ENCODE measurements around the gene IMPA2. TPM values are rescaled to one million over a fixed set of nuclear protein-coding genes. Genes with fewer than 3 reads are reported as not detected.

The IMPA2 gene
- total and polyA plus RNA-seq, 2 of the 13 experiments (the other 11 are each of a cell fraction or from before 2014, with no cell fraction given): 37.8 to 71.8 TPM

- FAIRE-seq: no peak
- no TSS peak for BruUV-seq (replicated peaks)
- 68% methylated on average over 3 of the region's 3 CpGs for WGBS (ENCODE audit: low lambda C conversion rate)
- POLR2A ChIA-PET: no interaction called here
- TF ChIP-seq SSRP1 (CRISPR knock-in tag; IDR thresholded peaks at IDR 0.05): no peak
- TF ChIP-seq AKAP8 (CRISPR knock-in tag; IDR thresholded peaks at IDR 0.05): no peak
- no peak overlapping the region for H3K4me2 ChIP-seq (ENCODE audit: low read depth, low read length)
- no peak overlapping the region for H3K9ac ChIP-seq (ENCODE audit: insufficient read depth, low read depth, low read length)
- CTCF ChIA-PET (ENCODE audit: low intra/inter-chr PET ratio, low total read pairs): no interaction called here
- no peak overlapping the region for H3K27ac ChIP-seq (ENCODE audit: extremely low read length, insufficient read depth, low read length)
- DNase-seq (ENCODE audit: low spot score): no peak
- no peaks in the 10 kb centered on the region for H3K79me2 ChIP-seq (ENCODE audit: insufficient read depth, low read length)
- H2AFZ ChIP-seq (ENCODE audit: low read length): no peak overlapping the region
- ATAC-seq: no peak
- in situ Hi-C loops (cut with HindIII; ENCODE audit: extremely low pct_ligation_motif_present, low pct_unique_long_range_greater_than_20kb) (no loop called here), intact Hi-C loops (cut with micrococcal nuclease; ENCODE audit: unreplicated experiment) (no loop called here)
- H3K9me3 ChIP-seq (ENCODE audit: low read length): no peaks in the 10 kb centered on the region
- H3K4me1 ChIP-seq (ENCODE audit: insufficient read depth, low read length): peaks cover 28% of the 10 kb centered on the region
- no peaks in the 10 kb centered on the region; a peak in 1 of 5 replicates for H3K27me3 ChIP-seq (ENCODE audit: control insufficient read depth in 1 of 2, insufficient read depth in 2 of 2, low read length in 2 of 2)
- H4K20me1 ChIP-seq (ENCODE audit: insufficient read depth, low read length): no peaks in the 10 kb centered on the region; the same call in 1 of the 2 replicates
- no peak overlapping the region for H3K4me3 ChIP-seq (replicated peaks in 1 of 3; ENCODE audit: insufficient read depth in 1 of 3, low read depth in 2 of 3, low read length in 3 of 3)
- H3K36me3 ChIP-seq (replicated peaks in 1 of 2; ENCODE audit: control insufficient read depth in 1 of 2, insufficient read depth in 2 of 2, low read length in 2 of 2): peaks cover 6 to 22% of the 10 kb centered on the region in 2 experiments; a peak in 4 of 5 replicates
These were observed 42.1 kb downstream of the IMPA2 start for GRCh38 chr18:12023375-12023774.

- CTCF ChIA-PET (ENCODE audit: low intra/inter-chr PET ratio, low total read pairs): no interaction called here
- Histone ChIP-seq H3K9ac (ENCODE audit: insufficient read depth, low read depth, low read length) (no peak overlapping the region), H3K27me3 (ENCODE audit: control insufficient read depth in 1 of 2, insufficient read depth in 2 of 2, low read length in 2 of 2) (no peaks in the 10 kb centered on the region; a peak in 1 of 5 replicates), H3K4me3 (replicated peaks in 1 of 3; ENCODE audit: insufficient read depth in 1 of 3, low read depth in 2 of 3, low read length in 3 of 3) (no peak overlapping the region), H2AFZ (ENCODE audit: low read length) (no peak overlapping the region), H4K20me1 (ENCODE audit: insufficient read depth, low read length) (no peaks in the 10 kb centered on the region; the same call in 1 of the 2 replicates), H3K36me3 (replicated peaks in 1 of 2; ENCODE audit: control insufficient read depth in 1 of 2, insufficient read depth in 2 of 2, low read length in 2 of 2) (peaks cover 6 to 37% of the 10 kb centered on the region in 2 experiments; a peak in 3 of 5 replicates), H3K27ac (ENCODE audit: extremely low read length, insufficient read depth, low read length) (no peak overlapping the region), H3K4me1 (ENCODE audit: insufficient read depth, low read length) (peaks cover 17% of the 10 kb centered on the region), H3K4me2 (ENCODE audit: low read depth, low read length) (no peak overlapping the region), H3K79me2 (ENCODE audit: insufficient read depth, low read length) (no peaks in the 10 kb centered on the region), H3K9me3 (ENCODE audit: low read length) (no peaks in the 10 kb centered on the region)
- POLR2A ChIA-PET: no interaction called here
- DNase-seq (ENCODE audit: low spot score) (no peak), FAIRE-seq (no peak), ATAC-seq (no peak)
- BruUV-seq (replicated peaks): no TSS peak
- TF ChIP-seq ZBTB14 (CRISPR knock-in tag; IDR thresholded peaks at IDR 0.05): no peak
- no peak for TF ChIP-seq ZBTB26 (CRISPR knock-in tag; IDR thresholded peaks at IDR 0.05; ENCODE audit: borderline replicate concordance)
- TF ChIP-seq POLR2G (IDR thresholded peaks at IDR 0.05; ENCODE audit: low read depth, low read length): no peak
- TF ChIP-seq MIER3 (CRISPR knock-in tag; IDR thresholded peaks at IDR 0.05; ENCODE audit: borderline replicate concordance): no peak
- TF ChIP-seq ZFY (CRISPR knock-in tag; IDR thresholded peaks at IDR 0.05): no peak
- no peak for TF ChIP-seq ZNF280D (CRISPR knock-in tag; IDR thresholded peaks at IDR 0.05)
- TF ChIP-seq ZNF44 (CRISPR knock-in tag; IDR thresholded peaks at IDR 0.05): no peak
- TF ChIP-seq ATF7 (IDR thresholded peaks at IDR 0.05): no peak
- TF ChIP-seq ATF7 (CRISPR knock-in tag; IDR thresholded peaks at IDR 0.05): no peak
- 100% methylated on average over 5 of the region's 5 CpGs for WGBS (ENCODE audit: low lambda C conversion rate)
- intact Hi-C loops (cut with micrococcal nuclease; ENCODE audit: unreplicated experiment) (no loop called here), in situ Hi-C loops (cut with HindIII; ENCODE audit: extremely low pct_ligation_motif_present, low pct_unique_long_range_greater_than_20kb) (no loop called here)
These were observed 45.3 kb downstream of the IMPA2 start for GRCh38 chr18:12026562-12026961.

Measured in HepG2 (cell line).